Measurements from ENCODE around the gene COLQ. TPM values are rescaled to one million over a fixed set of nuclear protein-coding genes. Genes with fewer than 3 reads are reported as not detected.

Gene COLQ
- total RNA-seq, 4 donors from 2014 or later: 1.9 to 10.2 (median 3.6) TPM

DNA sequence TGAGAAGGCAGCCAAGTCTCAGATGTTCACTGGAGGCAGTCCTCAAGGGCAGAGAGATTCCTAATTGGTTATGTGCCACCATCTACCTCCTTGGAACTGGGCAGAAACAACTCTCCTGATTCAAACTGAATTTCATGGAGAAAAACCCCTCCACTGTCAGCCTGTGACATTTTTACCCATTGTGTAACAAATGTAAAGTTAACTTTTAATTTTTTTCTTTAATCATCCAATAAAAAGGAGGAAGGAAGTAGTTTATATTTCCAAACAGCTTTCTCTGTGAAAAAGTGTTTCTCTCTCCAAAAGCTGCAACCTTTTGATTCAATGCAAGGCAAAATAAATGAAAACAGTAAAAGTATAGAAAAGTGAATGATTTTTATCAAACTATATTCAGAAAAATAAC is 510 bp upstream of the COLQ start:
- Histone ChIP-seq H3K27ac (no peak overlapping the region), H3K9me3 (no peaks in the 10 kb centered on the region), H3K4me3 (no peak overlapping the region), H3K27me3 (no peaks in the 10 kb centered on the region), H3K36me3 (no peaks in the 10 kb centered on the region), H3K4me1 (peaks cover 0 to 7% (median 0%) of the 10 kb centered on the region in 4 donors)
- no peak for TF ChIP-seq POLR2A (IDR thresholded peaks at IDR 0.05)
- no peak for TF ChIP-seq EP300 (IDR thresholded peaks at IDR 0.05)
- TF ChIP-seq, protein P1, sequence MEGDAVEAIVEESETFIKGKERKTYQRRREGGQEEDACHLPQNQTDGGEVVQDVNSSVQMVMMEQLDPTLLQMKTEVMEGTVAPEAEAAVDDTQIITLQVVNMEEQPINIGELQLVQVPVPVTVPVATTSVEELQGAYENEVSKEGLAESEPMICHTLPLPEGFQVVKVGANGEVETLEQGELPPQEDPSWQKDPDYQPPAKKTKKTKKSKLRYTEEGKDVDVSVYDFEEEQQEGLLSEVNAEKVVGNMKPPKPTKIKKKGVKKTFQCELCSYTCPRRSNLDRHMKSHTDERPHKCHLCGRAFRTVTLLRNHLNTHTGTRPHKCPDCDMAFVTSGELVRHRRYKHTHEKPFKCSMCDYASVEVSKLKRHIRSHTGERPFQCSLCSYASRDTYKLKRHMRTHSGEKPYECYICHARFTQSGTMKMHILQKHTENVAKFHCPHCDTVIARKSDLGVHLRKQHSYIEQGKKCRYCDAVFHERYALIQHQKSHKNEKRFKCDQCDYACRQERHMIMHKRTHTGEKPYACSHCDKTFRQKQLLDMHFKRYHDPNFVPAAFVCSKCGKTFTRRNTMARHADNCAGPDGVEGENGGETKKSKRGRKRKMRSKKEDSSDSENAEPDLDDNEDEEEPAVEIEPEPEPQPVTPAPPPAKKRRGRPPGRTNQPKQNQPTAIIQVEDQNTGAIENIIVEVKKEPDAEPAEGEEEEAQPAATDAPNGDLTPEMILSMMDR (IDR thresholded peaks at IDR 0.05): no peak
- DNase-seq (ENCODE audit: low spot score in 2 of 2): no peak

DNA sequence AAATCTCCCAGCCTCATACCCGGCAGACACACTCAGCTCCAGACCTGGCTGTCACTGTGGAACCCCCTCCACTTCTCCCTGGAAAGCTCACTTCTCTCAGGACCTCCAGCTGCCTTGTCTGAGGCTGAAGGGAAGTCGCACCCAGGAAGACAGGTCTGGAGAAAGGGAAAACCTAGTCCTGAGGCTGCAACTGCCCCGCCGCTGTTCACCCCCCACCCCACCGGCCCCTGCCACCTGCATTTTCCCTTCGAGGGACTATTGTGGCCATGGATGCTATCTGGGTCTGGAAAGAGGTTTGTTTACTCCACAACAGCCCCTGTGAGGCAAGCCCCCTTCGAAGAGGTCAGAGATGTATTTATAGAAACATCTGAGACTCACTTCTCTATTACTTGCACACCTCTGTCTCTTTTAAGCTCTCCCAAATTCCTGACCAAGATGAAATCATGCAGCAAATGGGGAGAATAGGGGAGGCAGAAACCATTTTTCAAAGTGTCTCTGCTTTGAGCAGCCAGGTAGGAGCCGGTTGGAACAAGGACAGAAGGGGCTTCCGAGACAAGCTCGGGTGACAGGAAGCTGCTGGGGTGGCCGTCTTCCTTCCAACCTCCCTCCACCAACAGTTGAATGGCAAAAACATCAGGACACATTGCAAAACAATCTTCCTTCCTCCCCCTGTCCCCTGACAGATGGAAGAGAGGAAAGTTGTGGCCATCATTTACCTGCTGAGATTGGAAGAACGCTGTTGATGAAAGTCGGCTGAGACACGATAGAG is 518 bp downstream of the COLQ start:
- Histone ChIP-seq H3K27ac (no peak overlapping the region), H3K36me3 (no peaks in the 10 kb centered on the region), H3K4me1 (peaks cover 0 to 7% (median 0%) of the 10 kb centered on the region in 4 donors), H3K4me3 (no peak overlapping the region), H3K27me3 (no peaks in the 10 kb centered on the region), H3K9me3 (no peaks in the 10 kb centered on the region)
- TF ChIP-seq, protein P1 (IDR thresholded peaks at IDR 0.05): no peak
- TF ChIP-seq EP300 (IDR thresholded peaks at IDR 0.05) (no peak), POLR2A (IDR thresholded peaks at IDR 0.05) (no peak)
- no peak for DNase-seq (ENCODE audit: low spot score in 2 of 2)
- 48 to 55% methylated on average over 14 of the region's 14 CpGs for WGBS, 2 donors

DNA sequence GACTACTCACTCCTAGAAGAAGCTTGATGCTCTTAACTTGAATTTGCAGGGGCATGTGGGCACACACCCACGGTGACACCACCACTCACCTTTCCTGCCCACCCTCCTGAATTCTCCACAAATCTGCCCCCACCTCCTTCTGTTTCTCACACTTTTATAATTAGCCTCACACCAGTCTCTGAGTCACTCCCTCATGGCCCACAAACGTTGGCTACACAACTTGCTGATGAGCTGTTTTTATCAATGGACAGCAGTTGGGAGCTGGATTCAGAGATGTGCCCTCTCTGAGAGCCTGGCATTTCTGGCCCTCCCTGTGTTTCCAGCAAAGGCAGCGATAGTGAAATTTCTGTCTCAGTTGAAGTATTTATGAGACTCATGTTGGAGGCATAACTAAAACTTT is 1.3 kb downstream of the COLQ start:
- no peak overlapping the region for H3K4me3 ChIP-seq
- H3K36me3 ChIP-seq: no peaks in the 10 kb centered on the region

DNA sequence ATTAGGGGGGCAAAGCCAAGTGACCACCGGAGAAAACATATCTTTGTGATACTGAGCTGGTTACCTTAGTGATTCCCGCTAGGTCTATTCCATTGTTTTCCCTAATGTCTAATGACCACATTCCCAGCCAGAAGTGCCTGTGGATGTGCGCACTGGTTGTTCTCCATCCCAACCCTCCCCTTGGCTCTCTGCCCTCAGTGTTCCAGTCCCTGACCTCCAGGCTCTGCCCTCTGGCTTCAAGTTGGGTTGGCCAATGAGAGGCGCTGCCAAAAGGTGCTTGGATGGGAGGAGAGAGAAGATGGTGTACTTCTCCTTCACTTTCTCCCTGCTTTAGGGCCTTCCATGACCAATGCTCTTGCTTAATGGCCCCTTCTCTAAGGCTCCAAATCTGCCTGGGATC is 2.4 kb downstream of the COLQ start:
- DNase-seq (ENCODE audit: low spot score in 2 of 2): no peak
- Histone ChIP-seq H3K4me3 (no peak overlapping the region), H3K27me3 (no peaks in the 10 kb centered on the region), H3K27ac (no peak overlapping the region), H3K9me3 (no peaks in the 10 kb centered on the region), H3K36me3 (no peaks in the 10 kb centered on the region), H3K4me1 (peaks cover 0 to 7% (median 0%) of the 10 kb centered on the region in 4 donors)
- 84 to 90% methylated on average over 4 of the region's 4 CpGs for WGBS, 2 donors
- TF ChIP-seq POLR2A (IDR thresholded peaks at IDR 0.05): no peak
- TF ChIP-seq, protein P1 (IDR thresholded peaks at IDR 0.05): no peak
- TF ChIP-seq EP300 (IDR thresholded peaks at IDR 0.05): no peak

More for the DNA sequence above, 1.3 kb downstream of the COLQ start:
- no peak for DNase-seq (ENCODE audit: low spot score in 2 of 2)
- 40 to 47% methylated on average over 3 of the region's 3 CpGs for WGBS, 2 donors
- H3K4me1 ChIP-seq: peaks cover 0 to 7% (median 0%) of the 10 kb centered on the region in 4 donors
- H3K9me3 ChIP-seq: no peaks in the 10 kb centered on the region
- TF ChIP-seq, protein P1 (IDR thresholded peaks at IDR 0.05): no peak
- TF ChIP-seq EP300 (IDR thresholded peaks at IDR 0.05): no peak
- no peak for TF ChIP-seq POLR2A (IDR thresholded peaks at IDR 0.05)
- H3K27ac ChIP-seq: no peak overlapping the region
- H3K27me3 ChIP-seq: no peaks in the 10 kb centered on the region

DNA sequence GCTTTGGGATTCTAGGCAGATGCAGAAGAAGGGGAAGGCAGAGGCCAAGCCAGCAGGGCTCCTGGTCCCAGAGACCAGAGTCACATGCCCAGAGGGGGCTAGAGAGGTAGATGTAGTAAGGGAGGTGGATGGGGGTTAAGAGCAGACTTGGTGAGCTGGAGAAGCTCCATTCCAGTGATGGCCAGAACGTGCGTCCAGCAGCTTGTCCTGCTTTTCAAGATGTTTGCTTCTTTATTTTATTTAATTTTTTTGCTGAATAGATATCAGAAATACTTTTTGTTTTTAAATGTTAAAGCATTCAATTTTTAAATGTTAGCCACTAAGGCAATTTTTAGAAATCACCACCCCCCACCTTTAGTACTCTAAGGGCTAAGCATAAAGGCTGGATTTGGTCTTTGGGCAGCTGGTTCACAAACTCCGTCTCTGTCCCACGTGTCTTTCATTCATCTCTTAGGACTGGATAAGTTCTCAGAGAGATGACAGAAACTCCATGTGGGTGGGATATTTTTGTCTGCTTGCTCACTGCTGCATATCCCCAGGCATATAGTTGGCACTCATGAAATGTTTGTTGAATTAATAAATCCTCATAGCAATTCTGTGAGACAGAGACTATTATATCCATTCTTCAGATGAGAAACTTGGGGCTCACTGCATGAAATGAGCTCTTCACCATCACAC is 6.7 kb downstream of the COLQ start:
- DNase-seq (ENCODE audit: low spot score in 2 of 2): no peak
- no peaks in the 10 kb centered on the region for H3K36me3 ChIP-seq
- H3K9me3 ChIP-seq: no peaks in the 10 kb centered on the region
- H3K27me3 ChIP-seq: no peaks in the 10 kb centered on the region
- TF ChIP-seq EP300 (IDR thresholded peaks at IDR 0.05): no peak
- no peak for TF ChIP-seq POLR2A (IDR thresholded peaks at IDR 0.05)
- TF ChIP-seq, protein P1 (IDR thresholded peaks at IDR 0.05): no peak
- WGBS, 2 donors: 74 to 82% methylated on average over 4 of the region's 4 CpGs
- peaks cover 0 to 4% (median 0%) of the 10 kb centered on the region in 4 donors for H3K4me1 ChIP-seq
- no peak overlapping the region for H3K27ac ChIP-seq
- no peak overlapping the region for H3K4me3 ChIP-seq

All from tibial nerve (tissue), 4 donors.